Measurements from ENCODE around the gene CPTP. TPM values are rescaled to one million over a fixed set of nuclear protein-coding genes. Genes with fewer than 3 reads are reported as not detected.

CPTP gene
- total RNA-seq, 1 donor from 2014 or later, result 10.8 TPM

DNA sequence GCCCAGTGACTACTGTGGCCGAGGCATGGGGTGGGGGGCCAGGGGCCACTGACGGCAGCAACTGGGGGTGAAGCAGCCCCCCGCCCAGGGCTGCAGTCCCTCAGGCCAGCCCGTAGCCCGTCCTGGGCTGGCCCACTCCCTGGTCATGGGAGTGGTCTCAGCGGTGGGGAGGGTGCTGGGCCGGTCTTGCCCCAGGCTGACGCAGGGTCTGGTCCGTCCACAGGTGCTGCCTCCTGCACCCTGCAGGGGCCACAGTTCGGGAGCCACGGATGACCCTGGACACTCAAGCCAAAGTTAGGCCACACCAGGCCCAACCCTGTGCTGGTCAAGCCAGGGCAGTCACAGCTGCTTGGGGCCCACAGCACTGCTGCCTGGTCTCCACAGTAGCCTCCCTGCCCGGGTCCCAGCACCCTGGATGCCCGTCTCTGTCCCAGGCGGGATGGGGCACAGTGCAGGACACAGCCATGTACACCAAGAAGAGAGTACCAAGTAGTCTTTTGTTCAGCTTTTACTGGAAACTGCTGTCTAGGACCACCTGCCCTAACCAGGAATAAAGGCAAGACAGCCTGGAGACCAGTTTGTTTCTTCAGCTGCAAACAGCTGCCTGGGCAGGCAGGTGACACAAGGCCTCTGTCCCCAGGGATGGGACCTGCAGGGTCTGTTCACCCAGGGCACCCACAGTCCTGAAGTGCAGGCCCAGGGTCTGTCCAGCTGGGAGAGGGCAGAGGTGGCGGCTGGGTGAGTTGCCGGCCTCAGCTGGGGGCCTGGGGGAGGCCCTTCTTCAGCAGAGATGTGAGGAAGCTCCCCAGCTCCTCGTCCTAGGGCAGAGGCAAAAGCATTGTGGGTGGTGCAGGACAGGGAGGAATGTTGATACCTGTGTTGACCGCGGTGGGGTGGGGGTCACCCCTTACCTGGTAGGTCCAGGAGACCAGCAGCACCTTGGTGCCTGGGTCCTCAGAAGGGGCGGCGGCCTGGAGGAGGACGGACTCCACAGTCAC lies 13.2 kb upstream of the CPTP start:
- DNase-seq (ENCODE audit: low read depth) (no peak), FAIRE-seq (no peak)
- Histone ChIP-seq H3K36me3 (ENCODE audit: control insufficient read depth, insufficient read depth, low read length) (peaks cover 34% of the 10 kb centered on the region), H3K27me3 (ENCODE audit: control insufficient read depth, insufficient read depth, low read length) (no peaks in the 10 kb centered on the region), H3K4me3 (ENCODE audit: low read depth, low read length) (no peak overlapping the region)
- TF ChIP-seq, protein P1, sequence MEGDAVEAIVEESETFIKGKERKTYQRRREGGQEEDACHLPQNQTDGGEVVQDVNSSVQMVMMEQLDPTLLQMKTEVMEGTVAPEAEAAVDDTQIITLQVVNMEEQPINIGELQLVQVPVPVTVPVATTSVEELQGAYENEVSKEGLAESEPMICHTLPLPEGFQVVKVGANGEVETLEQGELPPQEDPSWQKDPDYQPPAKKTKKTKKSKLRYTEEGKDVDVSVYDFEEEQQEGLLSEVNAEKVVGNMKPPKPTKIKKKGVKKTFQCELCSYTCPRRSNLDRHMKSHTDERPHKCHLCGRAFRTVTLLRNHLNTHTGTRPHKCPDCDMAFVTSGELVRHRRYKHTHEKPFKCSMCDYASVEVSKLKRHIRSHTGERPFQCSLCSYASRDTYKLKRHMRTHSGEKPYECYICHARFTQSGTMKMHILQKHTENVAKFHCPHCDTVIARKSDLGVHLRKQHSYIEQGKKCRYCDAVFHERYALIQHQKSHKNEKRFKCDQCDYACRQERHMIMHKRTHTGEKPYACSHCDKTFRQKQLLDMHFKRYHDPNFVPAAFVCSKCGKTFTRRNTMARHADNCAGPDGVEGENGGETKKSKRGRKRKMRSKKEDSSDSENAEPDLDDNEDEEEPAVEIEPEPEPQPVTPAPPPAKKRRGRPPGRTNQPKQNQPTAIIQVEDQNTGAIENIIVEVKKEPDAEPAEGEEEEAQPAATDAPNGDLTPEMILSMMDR (IDR thresholded peaks at IDR 0.05; ENCODE audit: insufficient read depth, low read length, severe bottlenecking), result no peak

DNA sequence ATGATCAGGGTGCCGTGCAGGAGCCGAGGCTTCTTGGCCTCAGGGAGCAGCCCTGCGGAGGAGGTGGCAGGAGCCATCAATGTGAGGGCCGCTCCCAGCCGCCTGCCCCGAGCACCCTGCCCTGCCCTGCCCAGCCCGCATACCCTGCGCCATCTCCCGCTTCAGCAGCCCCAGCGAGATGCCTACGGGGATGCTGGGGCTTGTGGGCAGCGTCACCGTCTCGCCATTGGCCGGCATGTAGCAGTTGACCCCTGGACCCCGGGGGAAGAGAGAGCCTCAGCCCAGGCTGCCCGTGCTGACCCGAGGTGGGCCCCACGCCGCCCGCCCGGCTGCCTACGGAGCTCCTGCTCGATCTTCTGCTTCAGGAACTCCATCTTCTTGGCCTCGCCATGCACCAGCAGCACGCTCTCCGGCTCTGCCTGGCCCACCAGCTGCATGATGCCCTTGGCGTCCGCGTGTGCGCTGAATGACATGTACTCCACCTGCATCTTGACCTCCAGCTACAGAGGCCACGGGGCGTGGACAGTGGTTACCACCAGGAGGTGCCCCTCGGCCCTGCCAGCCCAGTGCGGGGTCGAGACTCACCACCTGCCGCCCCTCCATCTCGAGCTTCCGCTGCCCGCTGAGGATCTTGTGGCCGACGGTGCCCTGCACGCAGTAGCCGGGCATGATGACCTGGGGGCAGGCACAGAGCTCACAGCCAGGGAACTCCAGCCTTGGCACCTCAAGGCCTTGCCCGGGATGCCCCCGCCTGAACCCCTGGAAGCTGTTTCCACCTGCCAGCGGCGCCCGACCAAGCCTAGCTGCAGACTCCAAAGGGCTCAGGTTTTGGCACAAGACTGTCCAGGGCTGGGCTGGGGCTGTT lies 11.9 kb upstream of the CPTP start:
- no peak overlapping the region for H3K4me3 ChIP-seq (ENCODE audit: low read depth, low read length)
- DNase-seq (ENCODE audit: low read depth), result no peak
- no peaks in the 10 kb centered on the region for H3K27me3 ChIP-seq (ENCODE audit: control insufficient read depth, insufficient read depth, low read length)
- peaks cover 34% of the 10 kb centered on the region for H3K36me3 ChIP-seq (ENCODE audit: control insufficient read depth, insufficient read depth, low read length)
- no peak for FAIRE-seq
- TF ChIP-seq, protein P1 (IDR thresholded peaks at IDR 0.05; ENCODE audit: insufficient read depth, low read length, severe bottlenecking), result no peak

DNA sequence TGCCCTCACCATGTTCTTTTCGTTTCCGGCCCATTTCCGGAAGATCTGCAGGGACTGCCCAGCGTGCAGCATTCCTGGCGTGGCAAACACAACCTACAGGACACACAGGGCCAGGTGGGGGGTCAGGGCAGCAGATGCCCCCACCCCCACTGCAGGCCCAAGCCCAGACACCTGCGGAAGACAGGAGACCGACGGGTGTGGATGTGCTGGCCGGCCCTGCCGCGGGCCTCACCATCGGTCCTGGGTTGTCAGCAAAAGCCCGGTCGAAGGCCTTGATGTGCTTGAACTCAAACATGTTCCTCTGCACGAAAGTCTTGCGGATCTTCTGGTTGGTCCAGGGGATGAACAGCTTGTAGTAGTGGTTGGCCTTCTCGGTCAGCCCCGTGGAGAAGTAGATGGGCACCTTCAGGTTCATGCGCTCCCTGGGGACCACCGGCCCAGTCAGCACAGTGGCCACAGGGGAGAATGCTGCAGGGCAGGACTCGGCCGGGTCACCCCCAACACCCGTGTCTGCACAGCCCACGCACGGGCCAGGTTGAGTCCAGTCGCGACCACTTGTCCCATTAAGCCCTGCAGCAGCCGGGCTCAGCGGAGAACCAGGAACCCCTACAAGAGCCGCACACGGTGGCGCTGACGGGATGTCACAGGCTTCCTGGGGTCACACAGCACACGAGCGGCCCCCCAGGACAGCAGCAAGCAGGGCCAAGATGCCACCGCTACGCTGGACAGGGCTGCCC lies 10.9 kb upstream of the CPTP start:
- FAIRE-seq, result no peak
- Histone ChIP-seq H3K36me3 (ENCODE audit: control insufficient read depth, insufficient read depth, low read length) (peaks cover 34% of the 10 kb centered on the region), H3K27me3 (ENCODE audit: control insufficient read depth, insufficient read depth, low read length) (no peaks in the 10 kb centered on the region), H3K4me3 (ENCODE audit: low read depth, low read length) (no peak overlapping the region)
- TF ChIP-seq, protein P1 (IDR thresholded peaks at IDR 0.05; ENCODE audit: insufficient read depth, low read length, severe bottlenecking), result no peak
- DNase-seq (ENCODE audit: low read depth), result no peak

DNA sequence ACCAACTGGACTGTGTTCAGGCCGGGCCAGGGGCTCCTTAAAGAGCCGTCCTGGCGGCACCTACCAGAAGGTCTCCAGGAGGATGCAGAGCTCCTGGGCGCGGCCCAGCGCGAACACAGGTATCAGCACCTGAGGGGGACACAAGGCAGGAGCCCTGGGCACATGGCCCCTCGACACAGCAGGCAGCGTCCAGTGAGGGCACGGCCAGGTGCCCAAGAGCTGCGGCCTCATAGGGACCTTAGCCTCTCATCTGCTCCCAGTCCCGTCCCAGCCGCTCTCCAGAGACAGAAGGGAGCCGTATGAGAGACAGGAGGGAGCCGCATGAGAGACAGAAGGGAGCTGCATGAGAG lies 10.4 kb upstream of the CPTP start:
- DNase-seq (ENCODE audit: low read depth) (no peak), FAIRE-seq (no peak)
- H3K36me3 ChIP-seq (ENCODE audit: control insufficient read depth, insufficient read depth, low read length), result peaks cover 35% of the 10 kb centered on the region

More for the DNA sequence above, 10.4 kb upstream of the CPTP start:
- no peaks in the 10 kb centered on the region for H3K27me3 ChIP-seq (ENCODE audit: control insufficient read depth, insufficient read depth, low read length)
- TF ChIP-seq, protein P1 (IDR thresholded peaks at IDR 0.05; ENCODE audit: insufficient read depth, low read length, severe bottlenecking), result no peak
- no peak overlapping the region for H3K4me3 ChIP-seq (ENCODE audit: low read depth, low read length)

All from bronchial epithelial cell (primary cell).